HG02798 (cell line): Measurements from ENCODE around the gene MYO1E.
"Not testable (repeated sequence)": the region's sequence is repeated elsewhere in the genome, so short reads cannot be mapped to it uniquely, and the experiment has no call there.

Source experiments
- ATAC-seq: cut with Tn5 transposase; IDR thresholded peaks from one replicate; pipeline ENCODE4 v1.9.1; 2021; ENCODE audit warnings: mild to moderate bottlenecking; ENCODE audit not compliant: unreplicated experiment, poor library complexity

The MYO1E gene

GRCh38 chr15:59388670-59389069 lies 16.0 kb upstream of the MYO1E start:
- no peak for ATAC-seq

GRCh38 chr15:59387196-59387878 lies 14.7 kb upstream of the MYO1E start:
- not testable (repeated sequence) for ATAC-seq

- ATAC-seq = no peak
These were observed 12.5 kb upstream of the MYO1E start for GRCh38 chr15:59385171-59385570.

- no peak for ATAC-seq
These were observed 11.8 kb upstream of the MYO1E start for GRCh38 chr15:59384507-59384906.

GRCh38 chr15:59380902-59381610 lies 8.4 kb upstream of the MYO1E start:
- no peak for ATAC-seq

GRCh38 chr15:59379531-59379930 lies 6.9 kb upstream of the MYO1E start:
- no peak for ATAC-seq

DNA sequence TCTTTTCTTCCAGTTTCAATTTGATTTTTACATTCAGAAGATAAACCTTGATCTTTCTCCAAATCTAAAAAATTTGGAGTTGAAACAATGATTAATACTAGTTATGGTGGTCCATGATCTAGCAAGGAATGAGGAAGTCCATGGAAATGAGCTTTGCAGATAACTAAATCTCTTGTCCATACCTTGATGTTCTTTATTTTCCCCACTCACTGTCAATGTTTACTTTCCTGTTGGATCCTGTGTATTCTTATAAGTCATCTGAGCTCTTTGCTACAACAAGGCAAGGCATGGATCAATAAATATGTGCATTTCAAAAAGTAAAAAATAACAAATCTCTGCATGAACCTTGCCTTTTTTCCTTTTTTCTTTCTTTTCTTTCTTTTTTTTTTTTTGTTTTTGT lies 6.2 kb upstream of the MYO1E start:
- no peak for ATAC-seq

DNA sequence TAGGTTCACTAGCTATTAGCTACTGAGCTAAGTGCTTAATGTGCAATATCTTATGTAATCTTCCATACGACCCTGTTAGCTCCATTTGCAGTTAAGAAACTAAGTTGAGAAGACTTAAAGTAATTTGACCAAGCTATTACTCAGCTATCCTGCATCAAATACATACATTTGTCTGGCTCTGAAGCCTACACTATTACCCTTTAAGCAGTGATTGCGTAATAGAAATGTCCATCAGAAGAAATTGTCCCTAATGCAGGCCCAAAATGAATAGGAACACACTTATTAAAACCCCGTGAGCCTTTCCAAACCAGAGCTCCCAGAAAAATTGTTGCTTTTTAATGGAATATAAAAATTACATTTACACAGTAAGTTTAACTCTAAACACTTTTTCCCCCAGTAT lies 5.3 kb upstream of the MYO1E start:
- no peak for ATAC-seq

GRCh38 chr15:59376733-59377132 lies 4.1 kb upstream of the MYO1E start:
- ATAC-seq = no peak

GRCh38 chr15:59373215-59373614 lies 544 bp upstream of the MYO1E start:
- ATAC-seq = no peak

- peak; percentile 40 for ATAC-seq
These were observed 966 bp downstream of the MYO1E start for GRCh38 chr15:59371458-59372351.

- ATAC-seq = no peak
These were observed 3.1 kb downstream of the MYO1E start for GRCh38 chr15:59369597-59369996.

- no peak for ATAC-seq
These were observed 5.6 kb downstream of the MYO1E start for GRCh38 chr15:59367022-59367451.

- ATAC-seq = no peak
These were observed 6.2 kb downstream of the MYO1E start for GRCh38 chr15:59366333-59367021.

GRCh38 chr15:59364248-59364647 lies 8.4 kb downstream of the MYO1E start:
- ATAC-seq = no peak

- no peak for ATAC-seq
These were observed 10.3 kb downstream of the MYO1E start for GRCh38 chr15:59362331-59362730.

GRCh38 chr15:59360896-59361295 lies 11.8 kb downstream of the MYO1E start:
- ATAC-seq = no peak

DNA sequence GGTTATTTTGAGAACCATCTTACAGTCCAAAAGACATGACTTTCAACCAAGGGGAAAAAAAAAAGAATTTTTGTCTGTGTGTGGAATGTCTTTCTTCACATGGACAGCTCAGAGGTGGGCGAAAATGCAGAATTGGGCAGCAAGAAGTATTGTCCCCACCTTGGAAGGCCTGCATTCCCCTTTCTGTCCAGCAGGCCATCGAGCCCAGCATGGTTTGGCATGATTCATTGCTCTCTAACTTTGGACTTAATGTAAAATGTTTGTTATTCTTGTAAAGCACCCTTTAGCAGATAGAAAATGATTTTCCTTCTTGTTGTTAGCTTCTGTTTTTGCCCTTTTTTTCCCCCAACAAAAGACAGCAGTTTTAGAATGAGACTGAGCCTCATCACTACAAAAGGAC lies 12.4 kb downstream of the MYO1E start:
- no peak for ATAC-seq

- no peak for ATAC-seq
These were observed 16.9 kb downstream of the MYO1E start for GRCh38 chr15:59355730-59356129.

DNA sequence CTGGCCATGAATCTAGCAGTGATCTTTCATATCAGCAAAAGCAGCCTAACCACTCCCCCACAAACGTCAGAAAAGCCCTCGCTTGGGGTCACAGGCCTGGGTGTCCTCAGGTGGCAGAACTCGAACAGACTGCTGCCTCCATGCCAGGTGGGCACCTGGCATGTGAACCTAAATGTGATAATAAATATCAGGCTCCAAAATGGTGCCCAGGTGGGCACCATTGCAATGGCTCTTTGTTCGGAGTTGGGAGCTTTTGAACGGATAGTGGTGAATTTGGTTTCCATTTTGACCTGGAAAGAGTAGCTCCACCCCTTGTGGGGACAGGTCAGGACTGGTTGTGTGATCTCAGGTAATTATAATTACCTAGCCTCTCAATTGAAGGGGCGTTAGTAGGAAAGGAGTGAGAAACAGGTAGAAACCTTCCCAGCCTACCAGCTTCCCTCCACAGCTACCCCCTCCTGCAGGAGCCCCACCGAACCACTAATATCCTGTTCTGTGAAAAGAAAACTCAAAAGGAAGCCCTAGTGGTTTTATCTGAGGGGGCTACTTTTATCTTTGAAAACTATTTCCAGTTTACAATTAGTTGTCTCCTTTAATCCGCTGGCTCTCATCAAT lies 18.1 kb downstream of the MYO1E start:
- no peak for ATAC-seq
